IMR-90 (cell line): ENCODE results near the gene NXN. TPM values are rescaled to one million over a fixed set of nuclear protein-coding genes. Genes with fewer than 3 reads are reported as not detected.

Experiments
- microRNA-seq, 2 experiments: library from miRNA; stranded (forward) in 1 of 2; unstranded in 1 of 2; fragments of 10-50 nt in 1 of 2; fragments of <30 nt in 1 of 2; gene quantifications in 1 of 2; microRNA quantifications in 1 of 2; one replicate each; pipeline versions ENCODE3 to v1.1.0; 2013 to 2020; ENCODE audit not compliant: insufficient read depth in 1 of 2, insufficient read length in 1 of 2, unreplicated experiment in 1 of 2
- polyA plus RNA-seq, 3 experiments: library from polyadenylated mRNA; depleted of rRNA; stranded (reverse); fragments of >200 nt; gene quantifications; 2 replicates each; pipeline ENCODE4 v1.2.3, GENCODE V29; 2012; ENCODE audit warnings: low replicate concordance in 1 of 3
- small RNA-seq, 5 experiments: library from RNA; depleted of rRNA; stranded (forward); fragments of <200 nt; gene quantifications; one replicate each; pipeline ENCODE3, GENCODE V24; 2012
- total RNA-seq: library from RNA; depleted of rRNA; stranded (reverse); fragments of >200 nt; gene quantifications from 2 replicates; pipeline ENCODE4 v1.2.3, GENCODE V29; 2012; rRNA removed

The NXN gene
- total and polyA plus RNA-seq, 2 of the 4 experiments (the other 2 are of a cell fraction) = 52.5 to 116 TPM

Small RNA genes lying within 50 kb of the gene (microRNA-seq; reads per million reads assigned to microRNA genes)
- 0 reads per million in 2 experiments for gene MIR3183

Small RNA genes lying within 50 kb of the gene (small RNA-seq; reads per million reads assigned to genes)
- 0 to 0.65 (median 0) reads per million in 5 experiments for gene MIR3183

Other genes with a start within 250 kb of the NXN start
- 14.4 and 15.2 TPM in 2 replicates for gene TLCD3A, start 247.2 kb downstream of the NXN start, total RNA-seq
- gene TLCD3A, start 247.2 kb downstream of the NXN start, polyA plus RNA-seq (2012; rRNA removed) = 33.3 and 35.0 TPM in 2 replicates
- gene GEMIN4, start 227.5 kb downstream of the NXN start, total RNA-seq = 13.9 and 16.5 TPM in 2 replicates
- 18.3 and 20.4 TPM in 2 replicates for gene GEMIN4, start 227.5 kb downstream of the NXN start, polyA plus RNA-seq (2012; rRNA removed)
- gene GLOD4, start 197.5 kb downstream of the NXN start, total RNA-seq = 26.3 and 41.1 TPM in 2 replicates
- 26.5 and 36.7 TPM in 2 replicates for gene GLOD4, start 197.5 kb downstream of the NXN start, polyA plus RNA-seq (2012; rRNA removed)
- 15.2 and 16.1 TPM in 2 replicates for gene MRM3, start 197.4 kb downstream of the NXN start, total RNA-seq
- 8.9 and 9.0 TPM in 2 replicates for gene MRM3, start 197.4 kb downstream of the NXN start, polyA plus RNA-seq (2012; rRNA removed)
- 12.7 and 14.4 TPM in 2 replicates for gene TIMM22, start 17.4 kb upstream of the NXN start, total RNA-seq
- 12.7 and 12.9 TPM in 2 replicates for gene TIMM22, start 17.4 kb upstream of the NXN start, polyA plus RNA-seq (2012; rRNA removed)
- gene ABR, start 200.2 kb upstream of the NXN start, total RNA-seq = 24.7 and 28.3 TPM in 2 replicates
- gene ABR, start 200.2 kb upstream of the NXN start, polyA plus RNA-seq (2012; rRNA removed) = 79.7 and 111 TPM in 2 replicates